ENCODE measurements around the gene PHTF1.

Gene PHTF1

GRCh38 chr1:113662101-113662500 is 97.2 kb downstream of the PHTF1 start:
- no peak for DNase-seq

GRCh38 chr1:113660088-113660487 is 99.2 kb downstream of the PHTF1 start:
- DNase-seq = no peak

GRCh38 chr1:113659556-113659955 is 99.7 kb downstream of the PHTF1 start:
- no peak for DNase-seq

- DNase-seq = no peak
Measured at GRCh38 chr1:113659035-113659434, 100.3 kb downstream of the PHTF1 start.

- DNase-seq = no peak
Measured at GRCh38 chr1:113657556-113658063, 101.7 kb downstream of the PHTF1 start.

GRCh38 chr1:113657126-113657525 is 102.2 kb downstream of the PHTF1 start:
- no peak for DNase-seq

GRCh38 chr1:113654883-113655282 is 104.4 kb downstream of the PHTF1 start:
- no peak for DNase-seq

- DNase-seq = no peak
Measured at GRCh38 chr1:113653741-113654140, 105.5 kb downstream of the PHTF1 start.

GRCh38 chr1:113652771-113653170 is 106.5 kb downstream of the PHTF1 start:
- DNase-seq = no peak

GRCh38 chr1:113648478-113648877 is 110.8 kb downstream of the PHTF1 start:
- no peak for DNase-seq

GRCh38 chr1:113647164-113647563 is 112.1 kb downstream of the PHTF1 start:
- DNase-seq = no peak
